ENCODE results near the gene RASAL2.

GRCh38 chr1:178241837-178242236, 147.9 kb downstream of the RASAL2 start:
- TF ChIP-seq, protein P1, sequence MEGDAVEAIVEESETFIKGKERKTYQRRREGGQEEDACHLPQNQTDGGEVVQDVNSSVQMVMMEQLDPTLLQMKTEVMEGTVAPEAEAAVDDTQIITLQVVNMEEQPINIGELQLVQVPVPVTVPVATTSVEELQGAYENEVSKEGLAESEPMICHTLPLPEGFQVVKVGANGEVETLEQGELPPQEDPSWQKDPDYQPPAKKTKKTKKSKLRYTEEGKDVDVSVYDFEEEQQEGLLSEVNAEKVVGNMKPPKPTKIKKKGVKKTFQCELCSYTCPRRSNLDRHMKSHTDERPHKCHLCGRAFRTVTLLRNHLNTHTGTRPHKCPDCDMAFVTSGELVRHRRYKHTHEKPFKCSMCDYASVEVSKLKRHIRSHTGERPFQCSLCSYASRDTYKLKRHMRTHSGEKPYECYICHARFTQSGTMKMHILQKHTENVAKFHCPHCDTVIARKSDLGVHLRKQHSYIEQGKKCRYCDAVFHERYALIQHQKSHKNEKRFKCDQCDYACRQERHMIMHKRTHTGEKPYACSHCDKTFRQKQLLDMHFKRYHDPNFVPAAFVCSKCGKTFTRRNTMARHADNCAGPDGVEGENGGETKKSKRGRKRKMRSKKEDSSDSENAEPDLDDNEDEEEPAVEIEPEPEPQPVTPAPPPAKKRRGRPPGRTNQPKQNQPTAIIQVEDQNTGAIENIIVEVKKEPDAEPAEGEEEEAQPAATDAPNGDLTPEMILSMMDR (IDR thresholded peaks at IDR 0.05), result peak; percentile 9
- TF ChIP-seq EZH2 (IDR thresholded peaks at IDR 0.05; ENCODE audit: borderline replicate concordance, insufficient read depth, low read depth, low read length, poor library complexity, severe bottlenecking), result no peak
